Neural crest cell (in vitro differentiated cells): ENCODE data around the gene CCKAR. TPM values are rescaled to one million over a fixed set of nuclear protein-coding genes. Genes with fewer than 3 reads are reported as not detected.

Experiments
- DNase-seq: peaks from one replicate; pipeline ENCODE4 v3.0.0; 2021; ENCODE audit warnings: low read depth, mixed read lengths, low spot score
- H3K27ac Mint-ChIP-seq: one replicate; pipeline ENCODE4 v1.8.0; 2021; ENCODE audit warnings: mild to moderate bottlenecking, mixed read lengths; ENCODE audit not compliant: unreplicated experiment
- H3K27me3 Mint-ChIP-seq: 2 replicates; pipeline ENCODE4 v1.8.0; 2021; ENCODE audit warnings: low read depth, mild to moderate bottlenecking, mixed read lengths
- H3K36me3 Mint-ChIP-seq: 2 replicates; pipeline ENCODE4 v1.8.0; 2021; ENCODE audit warnings: low read depth, mild to moderate bottlenecking, mixed read lengths
- H3K4me1 Mint-ChIP-seq: 2 replicates; pipeline ENCODE4 v1.8.0; 2021; ENCODE audit warnings: mixed read lengths
- H3K4me3 Mint-ChIP-seq: one replicate; pipeline ENCODE4 v1.8.0; 2021; ENCODE audit warnings: mild to moderate bottlenecking, mixed read lengths
- H3K9me3 Mint-ChIP-seq: 2 replicates; pipeline ENCODE4 v1.8.0; 2021; ENCODE audit warnings: mixed read lengths
- CTCF ChIP-seq: fragments of 200-600 bp; sonication (generic); conservative IDR thresholded peaks from 2 replicates; pipeline ENCODE4 v1.5.0; 2021; ENCODE audit warnings: antibody characterized with exemption, mild to moderate bottlenecking
- total RNA-seq: library from RNA; stranded (reverse); gene quantifications from 2 replicates; pipeline ENCODE4 v1.2.1, GENCODE V29; 2021

The CCKAR gene
- total RNA-seq, 1 donor from 2014 or later: not detected

- Mint-ChIP-seq H3K9me3 (no peaks in the 10 kb centered on the region), H3K27ac (no peak overlapping the region), H3K27me3 (no peaks in the 10 kb centered on the region), H3K4me3 (no peak overlapping the region), H3K4me1 (peaks cover 11% of the 10 kb centered on the region), H3K36me3 (no peaks in the 10 kb centered on the region)
- no peak for DNase-seq
- TF ChIP-seq CTCF: no peak
Measured at GRCh38 chr4:26525771-26526150, 35.5 kb upstream of the CCKAR start.

- Mint-ChIP-seq H3K4me1 (peaks cover 11% of the 10 kb centered on the region), H3K27ac (no peak overlapping the region), H3K9me3 (no peaks in the 10 kb centered on the region)
Measured at GRCh38 chr4:26525136-26525770, 35.0 kb upstream of the CCKAR start.

GRCh38 chr4:26524011-26524410, 33.7 kb upstream of the CCKAR start:
- H3K27me3 Mint-ChIP-seq: no peaks in the 10 kb centered on the region
- peaks cover 4% of the 10 kb centered on the region for H3K4me1 Mint-ChIP-seq
- TF ChIP-seq CTCF: no peak
- DNase-seq: no peak
- H3K4me3 Mint-ChIP-seq: no peak overlapping the region
- no peaks in the 10 kb centered on the region for H3K9me3 Mint-ChIP-seq
- no peak overlapping the region for H3K27ac Mint-ChIP-seq
- no peaks in the 10 kb centered on the region for H3K36me3 Mint-ChIP-seq

More at GRCh38 chr4:26525136-26525770, 35.0 kb upstream of the CCKAR start:
- TF ChIP-seq CTCF: no peak
- Mint-ChIP-seq H3K27me3 (no peaks in the 10 kb centered on the region), H3K36me3 (no peaks in the 10 kb centered on the region), H3K4me3 (no peak overlapping the region)
- DNase-seq: no peak

- DNase-seq: no peak
- Mint-ChIP-seq H3K27me3 (no peaks in the 10 kb centered on the region), H3K9me3 (no peaks in the 10 kb centered on the region), H3K36me3 (no peaks in the 10 kb centered on the region), H3K27ac (no peak overlapping the region), H3K4me1 (no peaks in the 10 kb centered on the region), H3K4me3 (no peak overlapping the region)
- TF ChIP-seq CTCF: no peak
Measured at GRCh38 chr4:26522478-26522877, 32.2 kb upstream of the CCKAR start.

- no peak for TF ChIP-seq CTCF
- H3K9me3 Mint-ChIP-seq: no peaks in the 10 kb centered on the region
Measured at GRCh38 chr4:26520728-26521450, 30.6 kb upstream of the CCKAR start.

More at GRCh38 chr4:26520728-26521450, 30.6 kb upstream of the CCKAR start:
- Mint-ChIP-seq H3K4me1 (no peaks in the 10 kb centered on the region), H3K4me3 (no peak overlapping the region), H3K27me3 (no peaks in the 10 kb centered on the region), H3K27ac (no peak overlapping the region), H3K36me3 (no peaks in the 10 kb centered on the region)
- DNase-seq: no peak
